Measurements from ENCODE around the gene AGAP1. TPM values are rescaled to one million over a fixed set of nuclear protein-coding genes. Genes with fewer than 3 reads are reported as not detected.

The AGAP1 gene
- total RNA-seq, 4 donors from 2014 or later = 7.2 to 19.6 (median 15.2) TPM

- TF ChIP-seq POLR2A (IDR thresholded peaks at IDR 0.05) = no peak
- no peak for TF ChIP-seq CTCF (IDR thresholded peaks at IDR 0.05)
- WGBS, 2 donors = 81 to 84% methylated on average over 20 to 23 of the region's 24 CpGs
- H3K4me3 ChIP-seq = no peak overlapping the region
- intact Hi-C loops (cut with DNase I) = no loop called here
- H3K36me3 ChIP-seq = no peaks in the 10 kb centered on the region
- DNase-seq = no peak
- no peak overlapping the region for H3K27ac ChIP-seq
- H3K9me3 ChIP-seq = no peaks in the 10 kb centered on the region
- peaks cover 8 to 43% (median 23%) of the 10 kb centered on the region in 3 donors for H3K4me1 ChIP-seq
- peaks cover 0 to 5% (median 0%) of the 10 kb centered on the region in 4 donors for H3K27me3 ChIP-seq
Observed at GRCh38 chr2:235498946-235499812, 5.3 kb downstream of the AGAP1 start.

GRCh38 chr2:235500110-235500760, 6.4 kb downstream of the AGAP1 start:
- no peak for DNase-seq
- intact Hi-C loops (cut with DNase I) = no loop called here
- no peaks in the 10 kb centered on the region for H3K27me3 ChIP-seq

GRCh38 chr2:235500761-235501672, 7.2 kb downstream of the AGAP1 start:
- no peaks in the 10 kb centered on the region for H3K27me3 ChIP-seq
- 50 to 60% methylated on average over 14 to 18 of the region's 18 CpGs for WGBS, 2 donors
- H3K4me1 ChIP-seq = peaks cover 9 to 41% (median 13%) of the 10 kb centered on the region in 3 donors
- H3K9me3 ChIP-seq = no peaks in the 10 kb centered on the region
- no peak for DNase-seq
- intact Hi-C loops (cut with DNase I) = no loop called here
- H3K27ac ChIP-seq = no peak overlapping the region
- no peak overlapping the region for H3K4me3 ChIP-seq
- TF ChIP-seq CTCF (IDR thresholded peaks at IDR 0.05) = no peak
- no peak for TF ChIP-seq POLR2A (IDR thresholded peaks at IDR 0.05)
- H3K36me3 ChIP-seq = no peaks in the 10 kb centered on the region

More at GRCh38 chr2:235500110-235500760, 6.4 kb downstream of the AGAP1 start:
- H3K4me1 ChIP-seq = peaks cover 11 to 41% (median 21%) of the 10 kb centered on the region in 3 donors
- 78 to 90% methylated on average over 13 of the region's 13 CpGs for WGBS, 2 donors
- H3K27ac ChIP-seq = no peak overlapping the region
- no peak for TF ChIP-seq POLR2A (IDR thresholded peaks at IDR 0.05)
- TF ChIP-seq CTCF (IDR thresholded peaks at IDR 0.05) = no peak
- no peak overlapping the region for H3K4me3 ChIP-seq
- no peaks in the 10 kb centered on the region for H3K36me3 ChIP-seq
- H3K9me3 ChIP-seq = no peaks in the 10 kb centered on the region

DNA sequence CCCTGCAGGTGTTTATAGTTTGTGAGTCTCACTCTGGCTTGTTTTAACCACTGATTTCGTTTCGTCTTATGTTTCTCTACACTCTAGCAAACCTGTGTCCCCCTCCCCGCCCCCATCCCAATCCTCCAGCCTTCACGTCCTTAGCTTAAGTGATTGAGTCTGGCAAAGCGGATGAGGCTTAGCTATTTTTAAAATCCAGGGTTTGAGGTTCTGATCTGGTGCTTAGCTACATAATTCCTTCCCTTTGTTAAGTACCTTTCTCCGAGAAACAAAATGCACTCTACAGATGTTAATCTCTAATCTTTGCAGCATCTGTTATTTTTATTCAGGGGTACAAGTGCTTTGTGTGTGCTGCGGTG, 7.8 kb downstream of the AGAP1 start:
- DNase-seq = no peak
- Histone ChIP-seq H3K9me3 (no peaks in the 10 kb centered on the region), H3K27me3 (no peaks in the 10 kb centered on the region), H3K4me1 (peaks cover 9 to 41% (median 10%) of the 10 kb centered on the region in 3 donors), H3K27ac (no peak overlapping the region), H3K4me3 (no peak overlapping the region), H3K36me3 (no peaks in the 10 kb centered on the region)
- 43 to 45% methylated on average over 7 of the region's 7 CpGs for WGBS, 2 donors
- intact Hi-C loops (cut with DNase I) = no loop called here
- TF ChIP-seq POLR2A (IDR thresholded peaks at IDR 0.05) = no peak

GRCh38 chr2:235502336-235502735, 8.5 kb downstream of the AGAP1 start:
- intact Hi-C loops (cut with DNase I) = no loop called here

More at GRCh38 chr2:235502336-235502735, 8.5 kb downstream of the AGAP1 start:
- Histone ChIP-seq H3K27me3 (no peaks in the 10 kb centered on the region), H3K9me3 (no peaks in the 10 kb centered on the region), H3K27ac (no peak overlapping the region), H3K4me3 (no peak overlapping the region), H3K4me1 (peaks cover 9 to 38% (median 10%) of the 10 kb centered on the region in 3 donors), H3K36me3 (no peaks in the 10 kb centered on the region)
- no peak for DNase-seq
- WGBS, 2 donors = 56 to 83% methylated on average over 5 to 6 of the region's 6 CpGs
- TF ChIP-seq CTCF (IDR thresholded peaks at IDR 0.05) = no peak
